ENCODE data around the gene LINC01488.

GRCh38 chr11:69440876-69441275 lies 40.6 kb upstream of the LINC01488 start:
- TF ChIP-seq CTCF (IDR thresholded peaks at IDR 0.05; ENCODE audit: insufficient read depth, low read depth, low read length) = no peak
- no peak for TF ChIP-seq EZH2 (IDR thresholded peaks at IDR 0.05; ENCODE audit: insufficient read depth, low read length)
